GM13977 (cell line): ENCODE results near the gene MAN1C1.
A peak's percentile ranks its signal among the peaks of the same experiment; 100 is the strongest.

ENCODE experiments used
- DNase-seq: peaks from one replicate; pipeline ENCODE4 v3.0.0; 2012; ENCODE audit warnings: low spot score
- in situ Hi-C: fragments of 300-500 bp; cut with MboI; formaldehyde crosslinking; loops from one replicate; pipeline ENCODE4 v1.12.0; 2022; ENCODE audit warnings: low sequenced_read_pairs, low pct_unique_long_range_greater_than_20kb, mixed read lengths, inconsistent platforms; ENCODE audit not compliant: unreplicated experiment
- TF ChIP-seq, protein P1 (sequence below): IDR thresholded peaks from 2 replicates; pipeline ENCODE4 v1.5.1; 2012; ENCODE audit warnings: mild to moderate bottlenecking, control low read depth; ENCODE audit not compliant: insufficient read depth; ENCODE audit errors: extremely low read depth, missing control alignments

MAN1C1 gene

GRCh38 chr1:25809283-25809926 is 192.8 kb downstream of the MAN1C1 start:
- no peak for DNase-seq
- in situ Hi-C loops, result no loop called here
- TF ChIP-seq, protein P1, sequence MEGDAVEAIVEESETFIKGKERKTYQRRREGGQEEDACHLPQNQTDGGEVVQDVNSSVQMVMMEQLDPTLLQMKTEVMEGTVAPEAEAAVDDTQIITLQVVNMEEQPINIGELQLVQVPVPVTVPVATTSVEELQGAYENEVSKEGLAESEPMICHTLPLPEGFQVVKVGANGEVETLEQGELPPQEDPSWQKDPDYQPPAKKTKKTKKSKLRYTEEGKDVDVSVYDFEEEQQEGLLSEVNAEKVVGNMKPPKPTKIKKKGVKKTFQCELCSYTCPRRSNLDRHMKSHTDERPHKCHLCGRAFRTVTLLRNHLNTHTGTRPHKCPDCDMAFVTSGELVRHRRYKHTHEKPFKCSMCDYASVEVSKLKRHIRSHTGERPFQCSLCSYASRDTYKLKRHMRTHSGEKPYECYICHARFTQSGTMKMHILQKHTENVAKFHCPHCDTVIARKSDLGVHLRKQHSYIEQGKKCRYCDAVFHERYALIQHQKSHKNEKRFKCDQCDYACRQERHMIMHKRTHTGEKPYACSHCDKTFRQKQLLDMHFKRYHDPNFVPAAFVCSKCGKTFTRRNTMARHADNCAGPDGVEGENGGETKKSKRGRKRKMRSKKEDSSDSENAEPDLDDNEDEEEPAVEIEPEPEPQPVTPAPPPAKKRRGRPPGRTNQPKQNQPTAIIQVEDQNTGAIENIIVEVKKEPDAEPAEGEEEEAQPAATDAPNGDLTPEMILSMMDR, result no peak

- TF ChIP-seq, protein P1, result peak; percentile 28
- no peak for DNase-seq
- in situ Hi-C loops, result no loop called here
Observed at GRCh38 chr1:25809929-25810328, 193.3 kb downstream of the MAN1C1 start.

DNA sequence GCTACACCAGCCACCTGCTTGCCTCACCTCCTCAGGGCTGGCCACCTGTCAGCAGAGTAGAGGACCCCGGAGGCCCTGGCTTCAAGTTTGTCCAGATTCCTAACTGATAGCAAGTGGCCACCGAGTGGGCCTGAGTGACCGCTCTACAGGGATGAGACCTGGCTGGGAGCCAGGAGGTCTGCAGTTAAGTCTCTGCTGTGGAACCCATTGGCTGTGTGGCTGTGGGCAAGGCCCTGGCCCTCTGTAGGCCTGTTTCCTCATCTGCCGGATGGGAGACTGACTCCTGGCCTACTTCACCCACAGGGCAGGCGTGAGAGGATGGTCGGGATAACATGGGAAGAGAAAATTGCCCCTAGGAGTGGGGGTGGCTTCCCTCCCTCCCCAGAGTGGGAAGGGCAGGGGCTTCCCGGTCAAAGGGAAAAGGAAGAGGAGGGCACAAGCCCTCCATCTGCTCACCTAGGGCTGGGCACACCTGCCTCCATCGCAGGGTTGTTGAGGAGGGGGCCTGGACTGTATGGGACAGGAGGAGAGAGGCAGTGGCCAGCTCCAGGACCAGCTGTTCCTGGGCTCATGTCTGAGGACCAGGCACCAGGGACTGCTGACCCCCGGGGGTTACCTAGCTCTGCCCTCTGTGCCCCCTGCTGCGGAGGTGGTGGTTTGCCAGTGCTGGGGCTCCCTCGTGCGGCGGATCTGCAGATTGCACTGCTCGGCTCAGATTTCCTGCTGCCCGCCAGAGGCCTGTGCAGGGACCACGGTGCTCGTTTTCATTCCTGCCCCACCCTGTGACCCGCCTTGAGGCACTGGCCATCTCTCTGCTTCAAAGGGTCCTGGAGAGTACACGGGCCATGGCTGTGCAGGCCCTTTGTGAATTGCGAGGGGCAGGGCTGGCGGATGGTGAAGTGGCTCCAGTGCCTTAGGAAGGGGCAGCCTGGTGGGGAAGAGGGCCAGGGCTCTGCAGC is 194.0 kb downstream of the MAN1C1 start:
- in situ Hi-C loops, result no loop called here
- peak; percentile 85 for DNase-seq

DNA sequence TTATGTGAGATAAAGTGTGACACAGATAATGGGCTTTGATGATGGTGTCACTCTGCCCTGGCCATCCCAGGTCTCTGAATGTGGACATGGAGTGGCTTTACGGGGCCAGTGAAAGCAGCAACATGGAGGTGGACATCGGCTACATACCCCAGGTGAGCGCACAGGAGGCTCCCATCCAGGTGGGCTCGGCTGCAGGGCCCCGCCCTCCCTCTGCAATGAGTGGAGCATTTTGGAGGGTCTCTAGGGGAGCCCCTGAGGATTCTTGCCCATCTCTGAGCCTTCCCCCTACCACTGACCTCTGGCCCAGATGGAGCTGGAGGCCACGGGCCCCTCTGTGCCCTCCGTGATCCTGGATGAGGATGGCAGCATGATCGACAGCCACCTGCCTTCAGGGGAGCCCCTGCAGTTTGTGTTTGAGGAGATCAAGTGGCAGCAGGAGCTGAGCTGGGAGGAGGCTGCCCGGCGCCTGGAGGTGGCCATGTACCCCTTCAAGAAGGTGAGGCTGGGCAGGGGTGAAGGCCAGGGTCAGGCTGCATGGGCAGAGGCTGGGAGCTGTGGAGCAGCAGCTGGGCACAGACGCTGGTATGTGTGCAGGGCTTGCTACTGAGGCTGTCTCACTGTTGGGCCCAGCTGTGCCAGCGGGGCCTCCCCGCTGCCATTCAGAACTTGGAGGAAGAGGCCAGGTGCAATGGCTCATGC is 194.9 kb downstream of the MAN1C1 start:
- TF ChIP-seq, protein P1, result no peak
- in situ Hi-C loops, result no loop called here
- DNase-seq, result no peak

More for the DNA sequence above, 194.0 kb downstream of the MAN1C1 start:
- TF ChIP-seq, protein P1, result peak; percentile 97

GRCh38 chr1:25813071-25813733 is 196.6 kb downstream of the MAN1C1 start:
- in situ Hi-C loops, result no loop called here
- no peak for DNase-seq
- TF ChIP-seq, protein P1, result no peak
